HEK293T (cell line): ENCODE data around the gene SNAI3.

Experiments used
- BHLHE40 ChIP-seq: fragments of 450-650 bp; IDR thresholded peaks from 2 replicates; pipeline ENCODE4 v1.6.1; 2016; ENCODE audit warnings: mild to moderate bottlenecking, moderate library complexity, borderline replicate concordance
- FOXK2 ChIP-seq: fragments of 450-650 bp; IDR thresholded peaks from 2 replicates; pipeline ENCODE4 v1.6.1; 2016; ENCODE audit warnings: mild to moderate bottlenecking
- FOXM1 ChIP-seq: fragments of 450-650 bp; IDR thresholded peaks from 2 replicates; pipeline ENCODE4 v1.6.1; 2017; ENCODE audit warnings: mild to moderate bottlenecking, borderline replicate concordance
- HDGF ChIP-seq: fragments of 450-650 bp; IDR thresholded peaks from 2 replicates; pipeline ENCODE4 v1.6.1; 2017; ENCODE audit warnings: antibody characterized with exemption, borderline replicate concordance
- L3MBTL2 ChIP-seq: fragments of 450-650 bp; conservative IDR thresholded peaks from 2 replicates; pipeline ENCODE4 v1.6.1; 2016; ENCODE audit warnings: mild to moderate bottlenecking
- SP1 ChIP-seq: fragments of 450-650 bp; IDR thresholded peaks from 2 replicates; pipeline ENCODE4 v1.6.1; 2017
- TARDBP ChIP-seq: fragments of 450-650 bp; IDR thresholded peaks from 2 replicates; pipeline ENCODE4 v1.6.1; 2016

GRCh38 chr16:88690341-88691128, 4.2 kb upstream of the SNAI3 start:
- TF ChIP-seq TARDBP (no peak), HDGF (no peak), SP1 (no peak), L3MBTL2 (no peak), FOXM1 (no peak), BHLHE40 (no peak), FOXK2 (no peak)
